Fibroblast of lung (primary cell): ENCODE results near the gene ALS2. TPM values are rescaled to one million over a fixed set of nuclear protein-coding genes. Genes with fewer than 3 reads are reported as not detected.

Source experiments
- DNase-seq, 2 donors: peaks; one replicate each; pipeline versions ENCODE4 v3.0.0 to v3.0.0-alpha.2; 2010; ENCODE audit warnings: low read depth in 2 of 2
- H2AFZ ChIP-seq: 2 replicates; pipeline ENCODE4 v1.5.1; 2012; ENCODE audit warnings: low read length, control low read depth, inconsistent platforms
- H3K27ac ChIP-seq: 2 replicates; pipeline ENCODE4 v1.5.1; 2011; ENCODE audit warnings: low read length, control low read depth; ENCODE audit not compliant: insufficient read depth
- H3K27me3 ChIP-seq: 2 replicates; pipeline ENCODE4 v1.5.1; 2011; ENCODE audit warnings: mild to moderate bottlenecking, low read length; ENCODE audit not compliant: control insufficient read depth, insufficient read depth
- H3K36me3 ChIP-seq: 2 replicates; pipeline ENCODE4 v1.5.1; 2011; ENCODE audit warnings: low read length; ENCODE audit not compliant: control insufficient read depth, insufficient read depth
- H3K4me1 ChIP-seq: 2 replicates; pipeline ENCODE4 v1.5.1; 2011; ENCODE audit warnings: low read length; ENCODE audit not compliant: control insufficient read depth, insufficient read depth; ENCODE audit errors: extremely low read depth
- H3K4me2 ChIP-seq: 2 replicates; pipeline ENCODE4 v1.5.1; 2011; ENCODE audit warnings: low read length, control low read depth; ENCODE audit not compliant: insufficient read depth; ENCODE audit errors: extremely low read depth
- H3K4me3 ChIP-seq, 4 experiments: fragments of 200-600 bp in 1 of 4; sonication (generic) in 1 of 4; replicated peaks in 1 of 4; 2 replicates each; pipeline ENCODE4 v1.5.1; 2011 to 2016; ENCODE audit warnings: low read length in 4 of 4, low read depth in 3 of 4, mild to moderate bottlenecking in 3 of 4, control low read depth in 2 of 4, inconsistent platforms in 1 of 4, mixed read lengths in 1 of 4; ENCODE audit not compliant: insufficient read depth in 1 of 4; ENCODE audit errors: control extremely low read depth in 1 of 4
- H3K79me2 ChIP-seq: 2 replicates; pipeline ENCODE4 v1.5.1; 2012; ENCODE audit warnings: mild to moderate bottlenecking, low read length, inconsistent platforms; ENCODE audit not compliant: control insufficient read depth, insufficient read depth
- H3K9ac ChIP-seq: 2 replicates; pipeline ENCODE4 v1.5.1; 2011; ENCODE audit warnings: mild to moderate bottlenecking, low read length, control low read depth; ENCODE audit not compliant: insufficient read depth
- H3K9me3 ChIP-seq: 2 replicates; pipeline ENCODE4 v1.5.1; 2012; ENCODE audit warnings: low read depth, low read length; ENCODE audit not compliant: control insufficient read depth, insufficient read depth
- H4K20me1 ChIP-seq: 2 replicates; pipeline ENCODE4 v1.5.1; 2011; ENCODE audit warnings: low read length; ENCODE audit not compliant: control insufficient read depth, insufficient read depth; ENCODE audit errors: extremely low read depth
- CTCF ChIP-seq, 2 donors: IDR thresholded peaks in 1 of 2; conservative IDR thresholded peaks in 1 of 2; 1 replicate in 1 of 2; 2 replicates in 1 of 2; pipeline ENCODE4 v1.5.1; 2011 to 2012; ENCODE audit warnings: low read length in 2 of 2, control low read depth in 1 of 2, inconsistent platforms in 1 of 2, low read depth in 1 of 2, mild to moderate bottlenecking in 1 of 2
- EZH2 ChIP-seq: IDR thresholded peaks from 2 replicates; pipeline ENCODE4 v1.5.1; 2012; ENCODE audit warnings: low read length, control low read depth, mild to moderate bottlenecking; ENCODE audit errors: missing control alignments
- polyA plus RNA-seq, 2 donors: library from polyadenylated mRNA; depleted of rRNA in 1 of 2; stranded (reverse) in 1 of 2; unstranded in 1 of 2; fragments of >200 nt; gene quantifications; 2 replicates each; pipeline ENCODE4 v1.2.1, GENCODE V29; 2011 to 2012; ENCODE audit warnings: missing spikeins in 1 of 2
- total RNA-seq: library from RNA; depleted of rRNA; stranded (reverse); fragments of >200 nt; gene quantifications from 2 replicates; pipeline ENCODE4 v1.2.1, GENCODE V29; 2014

ALS2 gene
- total and polyA plus RNA-seq, 2 donors (not counting 1 experiment from before 2014, with no cell fraction given) = 21.8 to 30.9 TPM

- Histone ChIP-seq H3K4me3 (no peak overlapping the region), H3K36me3 (no peaks in the 10 kb centered on the region), H4K20me1 (no peaks in the 10 kb centered on the region), H3K79me2 (no peaks in the 10 kb centered on the region), H3K9ac (no peak overlapping the region), H3K4me1 (no peaks in the 10 kb centered on the region), H3K27me3 (no peaks in the 10 kb centered on the region), H3K9me3 (no peaks in the 10 kb centered on the region), H3K27ac (no peak overlapping the region), H2AFZ (no peak overlapping the region), H3K4me2 (no peak overlapping the region)
- TF ChIP-seq EZH2 = no peak
- no peak for TF ChIP-seq CTCF (conservative IDR thresholded peaks at IDR 0.05 in 1 of 2, IDR thresholded peaks at IDR 0.05 in 1 of 2; ENCODE audit: low read depth in 1 of 2, low read length in 2 of 2)
- no peak for DNase-seq
These were observed 105.3 kb downstream of the ALS2 start for GRCh38 chr2:201675454-201675853.

- Histone ChIP-seq H3K4me2 (no peak overlapping the region), H3K36me3 (no peaks in the 10 kb centered on the region), H3K4me1 (no peaks in the 10 kb centered on the region), H2AFZ (no peak overlapping the region), H3K9ac (no peak overlapping the region), H3K27ac (no peak overlapping the region), H3K4me3 (no peak overlapping the region), H3K9me3 (no peaks in the 10 kb centered on the region), H3K79me2 (no peaks in the 10 kb centered on the region), H4K20me1 (no peaks in the 10 kb centered on the region), H3K27me3 (no peaks in the 10 kb centered on the region)
- TF ChIP-seq CTCF (conservative IDR thresholded peaks at IDR 0.05 in 1 of 2, IDR thresholded peaks at IDR 0.05 in 1 of 2; ENCODE audit: low read depth in 1 of 2, low read length in 2 of 2) (no peak), EZH2 (no peak)
- DNase-seq = no peak
These were observed 105.9 kb downstream of the ALS2 start for GRCh38 chr2:201674794-201675193.

- no peaks in the 10 kb centered on the region for H4K20me1 ChIP-seq
- DNase-seq = no peak
- TF ChIP-seq CTCF (conservative IDR thresholded peaks at IDR 0.05 in 1 of 2, IDR thresholded peaks at IDR 0.05 in 1 of 2; ENCODE audit: low read depth in 1 of 2, low read length in 2 of 2) (no peak), EZH2 (no peak)
- H3K4me2 ChIP-seq = no peak overlapping the region
- no peak overlapping the region for H3K9ac ChIP-seq
- H3K4me1 ChIP-seq = no peaks in the 10 kb centered on the region
- no peaks in the 10 kb centered on the region for H3K9me3 ChIP-seq
- H3K36me3 ChIP-seq = no peaks in the 10 kb centered on the region
- no peaks in the 10 kb centered on the region for H3K79me2 ChIP-seq
- no peak overlapping the region for H2AFZ ChIP-seq
- no peak overlapping the region for H3K4me3 ChIP-seq
- H3K27ac ChIP-seq = no peak overlapping the region
- H3K27me3 ChIP-seq = no peaks in the 10 kb centered on the region
These were observed 106.4 kb downstream of the ALS2 start for GRCh38 chr2:201674298-201674697.
